Smooth muscle cell of the brain vasculature (primary cell): Measurements from ENCODE around the gene TDRD9.

ENCODE experiments used
- DNase-seq: peaks from one replicate; pipeline ENCODE4 v3.0.0-alpha.2; 2012; ENCODE audit warnings: low read depth, low spot score

The TDRD9 gene

GRCh38 chr14:103890821-103891666, 37.2 kb upstream of the TDRD9 start:
- DNase-seq, result no peak

- DNase-seq, result no peak
Measured at GRCh38 chr14:103891667-103892215, 36.5 kb upstream of the TDRD9 start.

GRCh38 chr14:103892247-103892646, 36.0 kb upstream of the TDRD9 start:
- no peak for DNase-seq

GRCh38 chr14:103894034-103894722, 34.1 kb upstream of the TDRD9 start:
- DNase-seq, result no peak

- no peak for DNase-seq
Measured at GRCh38 chr14:103894723-103895059, 33.6 kb upstream of the TDRD9 start.

GRCh38 chr14:103896578-103896977, 31.7 kb upstream of the TDRD9 start:
- no peak for DNase-seq

- no peak for DNase-seq
Measured at GRCh38 chr14:103897075-103897947, 30.9 kb upstream of the TDRD9 start.

- no peak for DNase-seq
Measured at GRCh38 chr14:103898204-103898603, 30.1 kb upstream of the TDRD9 start.

- DNase-seq, result no peak
Measured at GRCh38 chr14:103898711-103899110, 29.5 kb upstream of the TDRD9 start.

GRCh38 chr14:103899316-103899715, 28.9 kb upstream of the TDRD9 start:
- DNase-seq, result no peak

- DNase-seq, result no peak
Measured at GRCh38 chr14:103899833-103900232, 28.4 kb upstream of the TDRD9 start.

GRCh38 chr14:103904493-103905107, 23.7 kb upstream of the TDRD9 start:
- no peak for DNase-seq

GRCh38 chr14:103905842-103906456, 22.3 kb upstream of the TDRD9 start:
- DNase-seq, result no peak

GRCh38 chr14:103908580-103908979, 19.7 kb upstream of the TDRD9 start:
- no peak for DNase-seq

GRCh38 chr14:103909531-103910261, 18.6 kb upstream of the TDRD9 start:
- DNase-seq, result no peak

- DNase-seq, result no peak
Measured at GRCh38 chr14:103910262-103910935, 17.9 kb upstream of the TDRD9 start.

GRCh38 chr14:103910984-103911383, 17.3 kb upstream of the TDRD9 start:
- no peak for DNase-seq

GRCh38 chr14:103915616-103916015, 12.6 kb upstream of the TDRD9 start:
- no peak for DNase-seq

GRCh38 chr14:103916636-103917262, 11.5 kb upstream of the TDRD9 start:
- DNase-seq, result no peak
